ENCODE results near the gene RABGAP1.

DNA sequence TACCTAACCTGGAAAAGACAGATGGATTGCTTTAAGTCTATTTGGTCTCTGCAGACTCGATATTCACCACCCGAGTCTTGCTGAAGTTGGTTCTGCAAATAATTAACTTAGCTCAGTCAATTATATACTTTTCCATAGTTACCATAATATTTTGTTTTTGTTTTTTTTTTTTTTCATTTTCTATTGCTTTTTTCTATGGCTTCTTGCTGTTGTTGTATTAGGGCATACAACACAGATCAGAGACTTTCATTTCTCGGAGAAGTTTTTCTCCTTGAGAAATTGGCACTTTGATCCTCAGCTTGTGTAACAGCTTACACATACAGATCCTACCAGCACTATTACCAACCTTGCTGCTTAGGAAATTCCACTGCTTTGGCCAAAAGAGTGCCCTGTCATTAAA, 180.6 kb downstream of the RABGAP1 start:
- TF ChIP-seq RAD21 (IDR thresholded peaks at IDR 0.05; ENCODE audit: insufficient read depth, low read depth, low read length), result no peak
- TF ChIP-seq, protein P1, sequence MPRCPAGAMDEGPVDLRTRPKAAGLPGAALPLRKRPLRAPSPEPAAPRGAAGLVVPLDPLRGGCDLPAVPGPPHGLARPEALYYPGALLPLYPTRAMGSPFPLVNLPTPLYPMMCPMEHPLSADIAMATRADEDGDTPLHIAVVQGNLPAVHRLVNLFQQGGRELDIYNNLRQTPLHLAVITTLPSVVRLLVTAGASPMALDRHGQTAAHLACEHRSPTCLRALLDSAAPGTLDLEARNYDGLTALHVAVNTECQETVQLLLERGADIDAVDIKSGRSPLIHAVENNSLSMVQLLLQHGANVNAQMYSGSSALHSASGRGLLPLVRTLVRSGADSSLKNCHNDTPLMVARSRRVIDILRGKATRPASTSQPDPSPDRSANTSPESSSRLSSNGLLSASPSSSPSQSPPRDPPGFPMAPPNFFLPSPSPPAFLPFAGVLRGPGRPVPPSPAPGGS (IDR thresholded peaks at IDR 0.05; ENCODE audit: borderline replicate concordance, insufficient read depth, low read depth, low read length, poor library complexity, severe bottlenecking), result no peak
- TF ChIP-seq PBX3 (IDR thresholded peaks at IDR 0.05; ENCODE audit: insufficient replicate concordance, low read depth, low read length), result no peak
- TF ChIP-seq CTCF (IDR thresholded peaks at IDR 0.05 in 2 of 3, conservative IDR thresholded peaks at IDR 0.05 in 1 of 3; ENCODE audit: control insufficient read depth in 2 of 3, extremely low read depth in 1 of 3, insufficient read depth in 1 of 3, low read depth in 3 of 3, low read length in 3 of 3), result no peak
- TF ChIP-seq HDAC6 (IDR thresholded peaks at IDR 0.05; ENCODE audit: unreplicated experiment), result no peak
- TF ChIP-seq PAX8 (IDR thresholded peaks at IDR 0.05), result no peak
- TF ChIP-seq SMARCA5 (IDR thresholded peaks at IDR 0.05), result no peak
- no peak for TF ChIP-seq JUNB (IDR thresholded peaks at IDR 0.05)
- TF ChIP-seq, protein P2, sequence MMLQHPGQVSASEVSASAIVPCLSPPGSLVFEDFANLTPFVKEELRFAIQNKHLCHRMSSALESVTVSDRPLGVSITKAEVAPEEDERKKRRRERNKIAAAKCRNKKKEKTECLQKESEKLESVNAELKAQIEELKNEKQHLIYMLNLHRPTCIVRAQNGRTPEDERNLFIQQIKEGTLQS (IDR thresholded peaks at IDR 0.05; ENCODE audit: borderline replicate concordance, extremely low read depth, low read depth, low read length), result no peak
- TF ChIP-seq REST (IDR thresholded peaks at IDR 0.05; ENCODE audit: low read depth, low read length), result no peak
